IPS-18a (cell line): ENCODE data around the gene PGM1.
A peak's percentile ranks its signal among the peaks of the same experiment; 100 is the strongest.
"Not testable (repeated sequence)": the region's sequence is repeated elsewhere in the genome, so short reads cannot be mapped to it uniquely, and the experiment has no call there.

Experiments used
- H3K27ac ChIP-seq: one replicate; pipeline ENCODE4 v1.5.1; 2013; ENCODE audit warnings: low read length
- H3K27me3 ChIP-seq: one replicate; pipeline ENCODE4 v1.6.1; 2013; ENCODE audit warnings: mild to moderate bottlenecking, low read length; ENCODE audit not compliant: control insufficient read depth, insufficient read depth
- H3K36me3 ChIP-seq: one replicate; pipeline ENCODE4 v1.6.1; 2013; ENCODE audit warnings: low read depth, low read length; ENCODE audit not compliant: control insufficient read depth
- H3K4me1 ChIP-seq: one replicate; pipeline ENCODE4 v1.6.1; 2013; ENCODE audit warnings: low read depth, low read length; ENCODE audit not compliant: control insufficient read depth
- H3K4me3 ChIP-seq: one replicate; pipeline ENCODE4 v1.5.1; 2013; ENCODE audit warnings: low read length
- H3K9ac ChIP-seq: one replicate; pipeline ENCODE4 v1.6.1; 2013; ENCODE audit warnings: mild to moderate bottlenecking, low read length, moderate library complexity
- H3K9me3 ChIP-seq: one replicate; pipeline ENCODE4 v1.6.1; 2013; ENCODE audit warnings: low read depth, low read length; ENCODE audit not compliant: control insufficient read depth

Gene PGM1

DNA sequence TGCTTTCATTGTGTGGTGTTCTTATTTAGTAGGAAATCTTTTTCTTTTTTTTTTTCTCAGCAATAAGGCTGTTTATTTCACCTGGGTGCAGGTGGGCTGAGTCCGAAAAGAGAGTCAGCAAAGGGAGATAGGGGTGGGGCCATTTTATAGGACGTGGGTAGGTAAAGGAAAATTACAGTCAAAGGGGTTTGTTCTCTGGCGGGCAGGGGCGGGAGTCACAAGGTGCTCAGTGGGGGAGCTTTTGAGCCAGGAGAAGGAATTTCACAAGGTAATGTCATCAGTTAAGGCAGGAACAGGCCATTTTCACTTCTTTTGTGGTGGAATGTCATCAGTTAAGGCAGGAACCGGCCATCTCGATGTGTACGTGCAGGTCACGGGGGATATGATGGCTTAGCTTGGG lies 20.5 kb upstream of the PGM1 start:
- not testable (repeated sequence) for H3K27me3 ChIP-seq, H3K4me3 ChIP-seq, H3K27ac ChIP-seq, H3K9me3 ChIP-seq, H3K9ac ChIP-seq, H3K36me3 ChIP-seq
- peaks cover 39% of the 10 kb centered on the region for H3K4me1 ChIP-seq

DNA sequence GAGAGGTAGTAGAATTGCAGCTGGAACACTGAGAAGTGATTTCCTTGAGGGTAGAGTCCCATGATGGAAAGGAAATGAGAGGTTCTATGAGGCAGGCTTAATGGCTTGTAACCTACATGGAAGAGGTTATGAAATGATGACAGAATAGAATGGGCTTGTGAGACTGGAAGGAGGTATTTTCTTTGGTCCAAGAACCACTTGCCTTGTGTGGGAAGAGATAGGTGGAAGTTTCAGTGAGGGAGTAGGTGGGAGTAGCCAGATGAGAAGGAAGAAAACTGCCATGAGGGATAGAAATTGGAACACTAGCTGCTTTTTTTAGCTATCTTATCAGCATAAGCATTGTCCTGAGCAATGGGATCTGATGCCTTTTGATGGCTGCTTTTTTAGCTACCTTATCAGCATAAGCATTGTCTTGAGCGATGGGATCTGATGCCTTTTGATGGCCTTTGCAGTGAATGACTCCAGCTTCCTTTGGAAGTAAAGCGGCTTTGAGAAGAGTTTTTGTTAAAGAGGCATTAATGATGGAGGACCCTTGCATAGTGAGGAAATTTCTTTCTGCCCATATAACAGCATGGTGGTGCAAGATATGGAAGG lies 18.9 kb upstream of the PGM1 start:
- H3K27me3 ChIP-seq, H3K9me3 ChIP-seq, H3K36me3 ChIP-seq: not testable (repeated sequence)
- H3K4me1 ChIP-seq = peaks cover 39% of the 10 kb centered on the region
- peak overlapping the region; percentile 82 for H3K27ac ChIP-seq
- peak overlapping the region; percentile 39 for H3K9ac ChIP-seq
- peak overlapping the region; percentile 37 for H3K4me3 ChIP-seq

DNA sequence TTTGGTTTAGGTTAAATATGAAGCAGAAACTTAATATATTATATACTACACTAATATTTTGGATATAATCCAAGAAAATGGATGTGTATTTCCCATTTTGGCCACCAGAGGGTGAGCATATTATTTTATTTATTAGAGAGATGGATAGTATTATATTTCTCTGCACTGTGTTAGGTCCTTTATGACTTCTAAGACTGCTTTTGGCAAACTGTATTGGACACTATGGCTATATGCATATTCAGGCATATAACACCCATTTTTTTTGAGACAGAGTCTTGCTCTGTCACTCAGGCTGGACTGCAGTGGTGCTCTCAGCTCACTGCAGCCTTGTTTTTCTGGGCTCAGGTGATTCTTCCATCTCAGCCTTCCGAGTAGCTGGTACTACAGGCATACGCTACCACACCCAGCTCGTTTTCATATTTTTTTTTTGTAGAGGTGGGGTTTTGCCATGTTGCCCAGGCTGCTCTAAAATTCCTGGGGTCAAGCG lies 17.8 kb upstream of the PGM1 start:
- no peaks in the 10 kb centered on the region for H3K27me3 ChIP-seq
- no peak overlapping the region for H3K4me3 ChIP-seq
- peaks cover 34% of the 10 kb centered on the region for H3K4me1 ChIP-seq
- H3K36me3 ChIP-seq = no peaks in the 10 kb centered on the region
- H3K9me3 ChIP-seq = no peaks in the 10 kb centered on the region
- no peak overlapping the region for H3K9ac ChIP-seq
- H3K27ac ChIP-seq = no peak overlapping the region

DNA sequence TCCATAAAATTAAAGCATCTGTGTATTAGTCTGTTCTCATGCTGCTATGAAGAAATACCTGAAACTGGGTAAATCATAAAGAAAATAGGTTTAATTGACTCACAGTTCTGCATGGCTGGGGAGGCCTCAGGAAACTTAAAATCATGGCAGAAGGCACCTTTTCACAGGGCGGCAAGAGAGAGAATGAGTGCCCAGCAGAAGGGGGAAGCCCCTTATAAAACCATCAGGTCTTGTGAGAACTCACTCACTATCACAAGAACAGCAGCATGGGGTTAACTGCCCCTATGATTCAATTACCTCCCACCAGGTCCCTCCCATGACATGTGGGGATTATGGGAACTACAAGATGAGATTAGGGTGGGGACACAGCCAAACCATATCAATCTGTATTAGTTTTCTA lies 6.9 kb upstream of the PGM1 start:
- not testable (repeated sequence) for H3K4me3 ChIP-seq, H3K9me3 ChIP-seq, H3K4me1 ChIP-seq, H3K36me3 ChIP-seq, H3K27me3 ChIP-seq, H3K27ac ChIP-seq, H3K9ac ChIP-seq

DNA sequence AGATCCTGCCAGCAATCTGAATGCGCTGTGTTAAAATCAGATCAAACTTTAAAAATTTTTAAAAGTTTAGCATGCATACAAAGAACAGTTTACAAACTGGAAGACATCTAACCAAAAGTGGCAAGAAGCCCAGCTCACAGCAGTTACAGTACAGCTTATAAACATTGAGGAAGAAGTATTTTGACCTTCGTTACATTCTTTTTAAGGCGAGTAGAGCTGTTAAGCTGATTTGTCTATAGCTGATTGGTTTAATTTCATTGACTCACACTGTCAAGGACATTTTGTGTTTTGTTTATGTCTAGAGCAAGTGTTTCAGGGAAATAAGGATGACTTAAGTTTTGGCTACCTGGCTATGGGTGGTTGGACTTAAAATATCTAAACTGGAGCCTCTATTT lies 3.0 kb upstream of the PGM1 start:
- H3K9ac ChIP-seq = no peak overlapping the region
- no peak overlapping the region for H3K27ac ChIP-seq
- H3K36me3 ChIP-seq = no peaks in the 10 kb centered on the region
- no peaks in the 10 kb centered on the region for H3K9me3 ChIP-seq
- no peak overlapping the region for H3K4me3 ChIP-seq
- H3K27me3 ChIP-seq = peaks cover 12% of the 10 kb centered on the region
- peaks cover 5% of the 10 kb centered on the region for H3K4me1 ChIP-seq

DNA sequence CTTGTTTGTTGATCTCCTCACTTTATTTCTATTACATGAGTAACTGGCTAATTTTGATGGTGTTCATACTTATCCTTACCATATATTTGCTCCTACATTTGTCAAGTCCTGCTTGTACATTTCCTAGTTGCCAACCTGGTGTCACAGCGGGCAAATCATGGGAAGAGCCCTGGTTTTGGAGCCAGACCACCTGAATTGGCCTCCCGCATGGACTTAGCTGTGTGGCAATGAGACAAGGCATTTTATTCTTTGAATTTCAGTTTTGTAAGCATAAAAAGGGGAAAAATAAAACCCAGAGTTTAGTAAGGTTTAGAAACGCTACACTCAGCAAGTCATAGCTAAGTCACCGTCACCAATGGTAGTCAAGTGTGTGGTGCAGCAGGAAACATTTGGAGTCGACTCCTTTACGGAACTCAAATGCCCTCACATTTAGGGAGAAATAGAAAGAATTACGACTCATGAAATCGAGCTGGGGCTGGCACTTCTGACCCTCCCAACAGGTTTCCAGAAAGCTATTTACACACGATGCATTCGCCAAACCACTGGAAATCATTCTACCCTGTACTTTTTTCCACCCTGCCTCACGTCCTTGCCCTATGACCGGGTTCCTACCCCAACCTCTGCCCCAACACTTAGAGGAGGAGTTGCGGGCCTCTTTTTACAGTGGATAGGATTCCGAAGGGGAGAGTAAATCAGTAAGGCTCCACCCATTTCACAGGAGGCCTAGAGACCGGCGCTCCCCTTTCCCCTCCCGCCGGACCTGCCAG lies 492 bp upstream of the PGM1 start:
- Histone ChIP-seq H3K9me3 (no peaks in the 10 kb centered on the region), H3K27ac (no peak overlapping the region)

DNA sequence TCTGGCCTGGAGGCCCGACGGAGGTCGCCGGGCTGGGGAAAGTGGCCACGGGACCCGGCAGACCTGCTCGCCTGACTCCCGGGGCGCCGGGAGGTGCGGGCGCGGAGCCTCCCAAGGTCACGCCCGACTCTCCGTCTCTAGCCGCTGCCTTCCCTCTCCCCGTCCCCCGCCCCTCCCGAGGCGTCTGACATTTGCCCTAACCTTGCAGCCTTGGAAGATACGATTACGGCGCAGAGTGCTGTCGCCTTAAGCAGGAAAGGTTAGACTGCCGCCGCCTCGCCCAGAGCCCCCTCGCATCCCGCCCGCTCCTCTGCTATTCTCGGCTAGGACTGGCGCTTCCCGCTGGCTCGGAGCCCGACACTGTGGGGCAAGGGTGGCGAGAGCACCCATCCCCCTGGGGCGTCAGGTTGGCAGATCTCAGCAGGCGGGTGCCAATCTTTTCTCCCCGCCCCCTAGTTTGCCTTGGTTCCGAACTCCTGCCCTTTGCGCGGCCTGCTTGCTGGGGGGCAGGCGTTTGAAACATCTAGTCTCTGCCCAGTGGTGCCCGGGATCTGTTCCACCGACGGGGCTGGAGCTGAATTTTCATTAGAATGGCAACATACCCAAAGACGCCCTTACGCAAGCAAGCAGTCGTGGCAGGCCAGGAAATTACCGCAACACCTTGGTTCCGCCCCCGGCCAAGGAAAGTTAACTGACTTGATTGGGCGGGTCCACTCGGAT lies 835 bp downstream of the PGM1 start:
- H3K4me3 ChIP-seq = peak overlapping the region; percentile 92
- H3K36me3 ChIP-seq = no peaks in the 10 kb centered on the region
- H3K9me3 ChIP-seq = no peaks in the 10 kb centered on the region
- H3K9ac ChIP-seq = peak overlapping the region; percentile 56
- peaks cover 5% of the 10 kb centered on the region for H3K4me1 ChIP-seq
- H3K27me3 ChIP-seq = peaks cover 12% of the 10 kb centered on the region
- H3K27ac ChIP-seq = no peak overlapping the region

More for the DNA sequence above, 492 bp upstream of the PGM1 start:
- H3K9ac ChIP-seq = peak overlapping the region; percentile 56
- peaks cover 5% of the 10 kb centered on the region for H3K4me1 ChIP-seq
- peak overlapping the region; percentile 92 for H3K4me3 ChIP-seq
- peaks cover 12% of the 10 kb centered on the region for H3K27me3 ChIP-seq
- H3K36me3 ChIP-seq = no peaks in the 10 kb centered on the region

DNA sequence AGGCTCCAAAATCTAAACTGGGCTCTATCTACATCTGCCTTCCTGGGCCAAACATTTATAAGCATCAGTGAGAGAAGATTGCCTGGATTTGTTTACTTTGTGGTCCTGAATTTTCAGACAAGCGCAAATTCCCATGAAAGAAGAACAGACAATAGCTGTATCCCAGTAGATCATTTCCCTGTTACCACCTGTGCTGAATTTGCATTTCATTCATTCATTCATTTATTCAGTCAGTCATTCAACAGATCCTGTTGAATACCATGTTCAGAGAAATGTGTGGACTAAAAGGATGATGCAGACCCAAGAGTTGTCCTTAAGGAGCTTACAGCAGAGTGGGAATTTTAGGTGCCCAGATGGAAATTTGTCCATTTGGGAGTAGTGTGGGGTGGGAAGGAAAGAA lies 2.2 kb downstream of the PGM1 start:
- Histone ChIP-seq H3K36me3 (no peaks in the 10 kb centered on the region), H3K4me1 (peaks cover 5% of the 10 kb centered on the region), H3K9ac (no peak overlapping the region), H3K4me3 (no peak overlapping the region), H3K27ac (no peak overlapping the region), H3K27me3 (peaks cover 12% of the 10 kb centered on the region), H3K9me3 (no peaks in the 10 kb centered on the region)

DNA sequence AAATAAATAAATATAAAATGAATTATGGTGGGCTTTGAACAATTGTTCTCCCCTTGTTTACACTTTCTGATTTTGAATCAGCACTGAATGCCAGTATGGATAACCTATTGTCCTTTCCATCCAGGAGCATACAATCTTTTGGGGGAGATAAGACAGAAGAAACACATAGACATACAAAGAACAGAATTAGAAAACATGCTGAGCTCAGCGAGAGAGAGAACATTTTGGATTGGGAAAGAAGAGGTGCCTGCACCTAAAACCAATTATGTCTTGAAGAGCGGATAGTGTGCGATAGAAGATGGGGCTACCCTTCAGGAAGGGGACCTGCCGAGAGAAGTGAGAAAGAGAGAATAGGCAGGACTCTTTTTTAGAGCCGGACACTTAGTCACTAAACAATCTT lies 6.6 kb downstream of the PGM1 start:
- Histone ChIP-seq H3K27ac (no peak overlapping the region), H3K36me3 (no peaks in the 10 kb centered on the region), H3K4me3 (no peak overlapping the region), H3K27me3 (no peaks in the 10 kb centered on the region), H3K9ac (no peak overlapping the region), H3K9me3 (no peaks in the 10 kb centered on the region), H3K4me1 (no peaks in the 10 kb centered on the region)

DNA sequence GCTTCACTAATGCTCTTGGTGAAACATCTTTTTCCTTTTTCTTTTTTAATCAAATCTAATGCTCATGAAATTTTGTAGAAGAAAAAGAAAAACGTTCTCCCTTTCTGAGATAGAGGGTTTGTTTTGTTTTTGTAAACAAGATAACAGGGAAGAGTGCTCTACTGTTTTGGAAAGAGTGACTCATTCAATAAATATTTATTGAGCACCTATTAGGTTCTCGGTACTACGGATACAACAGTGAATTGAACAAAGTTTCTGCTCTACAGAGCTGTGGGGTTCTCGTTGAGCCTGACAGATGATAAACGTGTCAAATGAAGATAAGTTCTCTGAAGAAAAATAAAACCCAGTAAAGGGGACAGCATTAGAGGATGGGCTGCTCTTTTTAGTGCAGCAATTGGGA lies 7.0 kb downstream of the PGM1 start:
- Histone ChIP-seq H3K9me3 (no peaks in the 10 kb centered on the region), H3K27ac (no peak overlapping the region), H3K27me3 (no peaks in the 10 kb centered on the region)

DNA sequence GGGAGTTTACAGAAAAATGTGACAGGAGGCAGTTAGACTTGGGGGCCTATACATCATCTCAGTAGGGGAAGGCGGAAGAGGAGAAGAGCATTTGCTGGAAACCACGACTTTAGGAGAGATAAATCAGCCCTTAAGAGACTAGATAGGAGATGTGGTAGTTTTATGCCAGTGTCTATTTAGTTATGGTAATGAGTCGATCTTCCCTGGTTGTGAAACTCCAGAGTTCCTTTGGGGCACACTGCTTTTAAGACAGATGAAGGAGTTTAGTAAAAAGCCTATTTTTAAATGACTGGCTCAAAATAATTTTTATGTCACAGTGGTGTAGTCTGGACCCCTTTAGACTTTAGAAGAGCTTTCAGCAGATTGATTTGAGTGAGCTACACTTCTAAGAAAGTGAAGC lies 7.8 kb downstream of the PGM1 start:
- Histone ChIP-seq H3K36me3 (no peaks in the 10 kb centered on the region), H3K4me1 (no peaks in the 10 kb centered on the region), H3K27ac (no peak overlapping the region), H3K9me3 (no peaks in the 10 kb centered on the region), H3K4me3 (no peak overlapping the region), H3K9ac (no peak overlapping the region), H3K27me3 (no peaks in the 10 kb centered on the region)

More for the DNA sequence above, 7.0 kb downstream of the PGM1 start:
- no peak overlapping the region for H3K9ac ChIP-seq
- H3K36me3 ChIP-seq = no peaks in the 10 kb centered on the region
- H3K4me1 ChIP-seq = no peaks in the 10 kb centered on the region
- H3K4me3 ChIP-seq = no peak overlapping the region
